Vagina (tissue), 2 donors: ENCODE results near the gene DOCK2.

Source experiments
- POLR2A ChIP-seq, 2 donors: fragments of 450-650 bp; IDR thresholded peaks; one replicate each; pipeline ENCODE4 v1.6.1; 2017; ENCODE audit warnings: antibody characterized with exemption in 2 of 2, mild to moderate bottlenecking in 2 of 2, moderate library complexity in 2 of 2
- POLR2AphosphoS5 ChIP-seq, 2 donors: sonication (generic); formaldehyde crosslinking; IDR thresholded peaks; one replicate each; pipeline ENCODE4 v1.9.0; 2017; ENCODE audit warnings: antibody characterized with exemption in 2 of 2, mild to moderate bottlenecking in 2 of 2, low read depth in 1 of 2; ENCODE audit not compliant: insufficient read depth in 1 of 2

GRCh38 chr5:169856571-169856970 lies 219.5 kb downstream of the DOCK2 start:
- no peak for TF ChIP-seq POLR2A (IDR thresholded peaks at IDR 0.05)
- no peak for TF ChIP-seq POLR2AphosphoS5 (IDR thresholded peaks at IDR 0.05; ENCODE audit: insufficient read depth in 1 of 2, low read depth in 1 of 2)
